NT2/D1 (cell line): Measurements from ENCODE around the gene HECTD2.

Experiments used
- DNase-seq: peaks from one replicate; pipeline ENCODE4 v3.0.0-alpha.2; 2011; ENCODE audit warnings: low read depth, low spot score
- H3K27me3 ChIP-seq: 2 replicates; pipeline ENCODE4 v1.6.0; 2011; ENCODE audit warnings: mild to moderate bottlenecking; ENCODE audit not compliant: insufficient read length, insufficient read depth
- H3K36me3 ChIP-seq: 2 replicates; pipeline ENCODE4 v1.6.1; 2011; ENCODE audit warnings: mild to moderate bottlenecking, low read length, mixed read lengths; ENCODE audit not compliant: insufficient read depth, insufficient read length
- H3K4me1 ChIP-seq: 2 replicates; pipeline ENCODE4 v1.5.1; 2011; ENCODE audit not compliant: insufficient read depth, insufficient read length
- H3K4me3 ChIP-seq: 2 replicates; pipeline ENCODE4 v1.5.1; 2011; ENCODE audit warnings: low read depth; ENCODE audit not compliant: insufficient read length
- H3K9ac ChIP-seq: 2 replicates; pipeline ENCODE4 v1.6.0; 2011; ENCODE audit warnings: low read depth; ENCODE audit not compliant: insufficient read length
- H3K9me3 ChIP-seq: 2 replicates; pipeline ENCODE4 v1.5.1; 2011; ENCODE audit warnings: mild to moderate bottlenecking, low read length; ENCODE audit not compliant: insufficient read depth
- SUZ12 ChIP-seq: IDR thresholded peaks from 2 replicates; pipeline ENCODE4 v1.6.1; 2011; ENCODE audit not compliant: insufficient read length, insufficient read depth; ENCODE audit errors: extremely low read depth
- YY1 ChIP-seq: IDR thresholded peaks from 2 replicates; pipeline ENCODE4 v1.6.1; 2011; ENCODE audit not compliant: insufficient read length, insufficient read depth
- ZNF274 ChIP-seq: IDR thresholded peaks from 2 replicates; pipeline ENCODE4 v1.6.1; 2011; ENCODE audit warnings: mild to moderate bottlenecking, low read depth, low read length

The HECTD2 gene

DNA sequence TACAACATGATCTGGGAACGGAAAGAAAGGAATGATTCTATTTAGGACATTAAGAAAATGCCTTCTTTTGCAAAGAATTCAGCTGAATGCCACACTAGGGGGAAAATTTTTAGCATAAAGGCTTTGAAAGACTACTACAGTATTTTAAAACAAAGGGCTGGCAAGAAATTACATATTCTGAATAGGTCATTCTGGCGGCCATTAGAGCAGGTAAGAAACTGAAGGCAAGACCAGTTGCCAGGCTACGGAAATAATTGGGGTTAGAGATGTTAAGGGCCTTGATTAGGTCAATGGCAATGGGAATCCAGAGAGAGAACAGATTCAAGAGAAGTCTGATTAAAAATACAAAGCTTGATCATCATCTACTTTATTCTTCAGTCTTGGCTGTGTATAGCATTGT, 3.8 kb upstream of the HECTD2 start:
- Histone ChIP-seq H3K36me3 (no peaks in the 10 kb centered on the region), H3K4me3 (no peak overlapping the region), H3K27me3 (no peaks in the 10 kb centered on the region), H3K9ac (no peak overlapping the region), H3K4me1 (no peaks in the 10 kb centered on the region), H3K9me3 (no peaks in the 10 kb centered on the region)
- no peak for DNase-seq
- TF ChIP-seq ZNF274 (no peak), YY1 (no peak), SUZ12 (no peak)

DNA sequence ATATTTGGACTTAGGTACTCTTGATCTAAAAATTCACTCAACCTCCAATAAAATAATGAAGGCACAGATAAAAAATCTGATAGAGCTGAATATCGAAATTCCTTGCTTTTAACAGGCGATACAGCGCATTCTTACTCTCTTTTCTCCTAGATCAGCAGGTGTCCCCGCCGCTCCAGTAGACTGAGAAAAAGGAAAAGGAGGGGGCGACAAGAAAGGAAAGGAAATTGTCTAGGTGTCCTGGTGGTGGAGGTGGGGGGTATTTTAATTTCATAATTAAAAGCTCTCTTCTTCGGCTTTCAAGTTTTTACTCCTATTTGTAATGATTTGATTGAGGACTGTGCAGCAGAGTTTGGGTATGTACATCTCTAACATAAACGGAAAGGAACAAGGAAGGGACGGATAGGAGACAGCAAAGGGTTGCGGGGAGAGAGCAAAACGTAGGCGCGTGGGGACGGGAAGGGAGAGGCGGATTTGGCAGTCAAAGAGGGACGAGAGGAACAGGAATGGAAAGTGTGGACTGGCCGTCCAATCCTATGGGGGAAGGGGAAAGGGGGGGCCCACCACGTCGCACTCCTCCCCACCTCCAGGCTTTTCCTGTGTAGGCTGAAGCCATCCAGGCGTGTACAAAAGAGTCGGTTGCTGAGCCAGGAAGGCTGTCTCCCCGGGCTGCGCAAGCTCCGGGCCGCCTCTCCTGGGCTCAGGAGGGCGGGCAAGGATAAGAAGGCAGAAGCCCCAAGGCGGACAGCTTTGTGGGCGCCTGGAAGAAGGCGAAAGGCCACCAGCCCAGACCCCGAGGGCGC, 875 bp upstream of the HECTD2 start:
- no peaks in the 10 kb centered on the region for H3K36me3 ChIP-seq
- H3K9ac ChIP-seq, result peak overlapping the region; percentile 99
- no peak for TF ChIP-seq YY1
- no peak for TF ChIP-seq SUZ12
- TF ChIP-seq ZNF274, result no peak
- DNase-seq, result no peak
- H3K4me1 ChIP-seq, result no peaks in the 10 kb centered on the region
- H3K27me3 ChIP-seq, result no peaks in the 10 kb centered on the region
- peak overlapping the region; percentile 83 for H3K4me3 ChIP-seq
- H3K9me3 ChIP-seq, result no peaks in the 10 kb centered on the region

DNA sequence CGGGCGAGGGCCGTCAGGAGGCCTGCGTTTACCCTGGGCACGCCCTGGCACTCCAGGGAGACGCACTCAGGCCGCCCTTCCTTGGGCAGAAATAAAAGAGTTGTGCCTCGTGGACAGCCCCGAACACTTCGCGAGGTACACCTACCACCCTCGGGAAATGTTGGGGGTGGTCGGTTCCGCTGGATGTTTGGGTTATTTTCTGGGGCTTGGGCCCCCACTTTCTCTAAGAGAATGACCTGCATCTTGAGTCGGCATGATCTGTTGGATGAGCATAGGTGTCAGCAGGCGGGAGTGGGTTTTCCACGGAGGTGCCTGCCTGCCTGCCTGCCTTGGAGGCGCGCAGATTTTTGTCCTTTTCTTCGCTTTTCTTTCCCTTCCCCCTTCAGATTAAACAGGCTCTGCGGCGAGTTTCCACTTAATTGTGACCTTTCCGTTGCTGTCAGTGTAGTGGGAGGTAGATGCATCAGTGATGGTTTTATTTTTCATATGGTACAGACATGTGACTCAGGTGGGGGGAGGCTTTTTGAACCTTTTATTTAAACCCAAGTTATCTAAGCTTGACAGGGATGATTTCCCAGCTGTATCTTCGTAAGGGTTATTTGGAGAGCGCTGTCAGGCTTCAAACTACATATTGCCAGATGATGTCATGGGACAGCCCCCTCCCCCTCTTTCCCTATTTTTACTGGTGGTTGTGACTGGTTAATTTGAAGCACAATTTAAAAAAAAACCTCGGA, 661 bp downstream of the HECTD2 start:
- Histone ChIP-seq H3K9ac (peak overlapping the region; percentile 81), H3K36me3 (no peaks in the 10 kb centered on the region), H3K27me3 (no peaks in the 10 kb centered on the region), H3K9me3 (no peaks in the 10 kb centered on the region), H3K4me1 (no peaks in the 10 kb centered on the region), H3K4me3 (peak overlapping the region; percentile 62)
- no peak for TF ChIP-seq ZNF274
- no peak for TF ChIP-seq SUZ12
- no peak for TF ChIP-seq YY1
- no peak for DNase-seq

DNA sequence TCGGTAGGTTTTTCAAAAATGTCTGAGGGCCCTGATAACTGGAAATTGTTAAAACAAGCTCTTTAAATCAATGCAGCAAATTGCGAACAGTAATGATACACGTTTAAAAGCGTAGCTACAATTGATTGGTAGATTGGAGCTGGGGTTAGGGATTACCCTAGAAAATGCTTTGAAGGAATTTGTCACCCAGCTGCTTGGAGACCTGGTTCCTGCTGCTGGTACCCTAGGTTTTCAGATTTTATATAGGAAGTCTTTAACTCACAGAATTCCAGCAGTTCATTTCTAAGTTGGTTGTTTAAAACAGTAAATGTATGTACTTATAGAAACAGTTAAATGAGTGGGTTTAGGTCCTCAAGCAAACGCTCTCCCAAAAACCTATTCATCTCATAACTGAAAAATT, 1.5 kb downstream of the HECTD2 start:
- no peaks in the 10 kb centered on the region for H3K9me3 ChIP-seq
- no peaks in the 10 kb centered on the region for H3K27me3 ChIP-seq
- no peaks in the 10 kb centered on the region for H3K36me3 ChIP-seq
- TF ChIP-seq SUZ12, result no peak
- TF ChIP-seq ZNF274, result no peak
- TF ChIP-seq YY1, result no peak
- no peak overlapping the region for H3K9ac ChIP-seq
- no peak overlapping the region for H3K4me3 ChIP-seq
- DNase-seq, result no peak
- H3K4me1 ChIP-seq, result no peaks in the 10 kb centered on the region

DNA sequence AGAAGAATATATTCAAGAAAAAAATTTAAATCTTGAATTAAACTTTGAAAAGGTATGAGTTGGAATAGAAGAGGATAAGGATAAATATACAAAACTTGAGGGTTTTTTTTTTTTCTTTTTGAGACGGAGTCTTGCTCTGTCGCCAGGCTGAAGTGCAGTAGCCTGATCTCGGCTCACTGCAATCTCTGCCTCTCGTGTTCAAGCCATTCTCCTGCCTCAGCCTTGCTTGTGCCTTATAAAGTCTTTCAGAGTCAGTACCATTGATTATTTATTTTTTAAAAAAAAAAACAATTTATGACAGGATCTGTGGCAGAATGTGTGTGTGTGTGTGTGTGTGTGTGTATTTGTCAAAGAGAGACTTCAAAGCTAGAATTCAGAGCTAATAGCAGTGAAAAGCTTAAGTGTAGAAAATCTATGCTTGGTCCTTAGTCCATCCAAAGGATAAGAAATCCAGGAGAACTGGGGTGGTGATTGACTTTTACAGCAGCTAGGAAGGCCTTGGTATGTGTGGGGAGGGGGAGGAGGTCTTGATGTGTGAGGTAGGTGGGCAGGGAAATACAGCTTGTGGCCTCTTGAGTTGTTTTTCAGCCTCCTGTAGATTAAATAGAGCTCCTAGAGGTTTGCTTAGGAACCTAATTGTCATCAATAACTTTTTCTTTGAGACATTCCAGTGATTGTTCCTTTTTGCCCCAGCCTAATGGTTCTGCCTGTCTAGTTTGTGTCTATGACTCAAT, 2.4 kb downstream of the HECTD2 start:
- no peak overlapping the region for H3K4me3 ChIP-seq
- H3K36me3 ChIP-seq, result no peaks in the 10 kb centered on the region
- no peaks in the 10 kb centered on the region for H3K27me3 ChIP-seq
- no peak overlapping the region for H3K9ac ChIP-seq
- no peak for DNase-seq
- no peaks in the 10 kb centered on the region for H3K9me3 ChIP-seq
- H3K4me1 ChIP-seq, result no peaks in the 10 kb centered on the region
- no peak for TF ChIP-seq ZNF274
- no peak for TF ChIP-seq YY1
- TF ChIP-seq SUZ12, result no peak

DNA sequence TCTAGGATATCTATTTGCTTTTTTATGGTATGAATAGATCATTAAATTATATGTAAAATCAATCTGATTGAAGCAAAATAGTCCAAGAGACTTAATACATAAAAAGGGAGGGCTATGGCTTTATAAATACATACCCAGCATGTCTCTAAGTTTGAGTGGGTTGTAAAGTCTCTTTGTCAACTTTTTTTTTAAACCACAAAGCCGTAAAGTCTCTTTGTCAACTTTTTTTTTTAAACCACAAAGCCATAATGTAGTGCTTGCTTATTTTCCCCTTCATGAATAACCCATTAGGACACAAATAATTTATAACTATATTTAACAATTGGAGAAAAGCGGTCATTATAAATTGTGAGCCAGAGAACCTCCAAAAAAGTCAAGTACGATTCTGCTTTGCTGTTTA, 5.7 kb downstream of the HECTD2 start:
- Histone ChIP-seq H3K9ac (no peak overlapping the region), H3K4me1 (no peaks in the 10 kb centered on the region), H3K9me3 (no peaks in the 10 kb centered on the region), H3K36me3 (no peaks in the 10 kb centered on the region), H3K27me3 (no peaks in the 10 kb centered on the region), H3K4me3 (no peak overlapping the region)
- TF ChIP-seq YY1 (no peak), ZNF274 (no peak), SUZ12 (no peak)
- DNase-seq, result no peak

DNA sequence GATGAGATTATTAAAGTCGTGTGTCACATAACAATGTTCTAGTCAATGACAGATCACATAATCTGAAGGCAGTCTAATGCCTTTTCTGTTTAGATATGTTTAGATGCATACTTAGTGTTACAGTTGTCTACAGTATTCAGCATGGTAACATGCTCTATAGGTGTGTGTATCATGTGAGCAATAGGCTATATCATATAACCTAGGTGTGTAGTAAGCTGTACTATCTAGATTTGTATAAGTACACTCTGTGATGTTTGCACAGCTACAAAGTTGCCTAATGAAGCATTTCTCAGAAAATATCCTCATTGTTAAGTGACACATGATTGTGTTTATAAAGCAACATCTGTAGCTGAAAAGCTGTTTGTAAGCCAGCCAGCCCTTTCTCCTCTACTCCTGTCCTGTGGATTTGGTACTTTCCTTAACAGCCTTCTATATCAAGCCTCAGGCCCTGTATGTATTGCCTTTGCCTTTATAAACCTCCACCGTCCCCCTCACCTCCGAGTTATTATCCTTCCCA, 6.3 kb downstream of the HECTD2 start:
- TF ChIP-seq SUZ12 (no peak), YY1 (no peak), ZNF274 (no peak)
- no peaks in the 10 kb centered on the region for H3K27me3 ChIP-seq
- H3K36me3 ChIP-seq, result no peaks in the 10 kb centered on the region
- H3K9ac ChIP-seq, result no peak overlapping the region
- H3K9me3 ChIP-seq, result no peaks in the 10 kb centered on the region
- DNase-seq, result no peak
- no peaks in the 10 kb centered on the region for H3K4me1 ChIP-seq
- H3K4me3 ChIP-seq, result no peak overlapping the region
